Chondrocyte (in vitro differentiated cells): Measurements from ENCODE around the gene GPR146. TPM values are rescaled to one million over a fixed set of nuclear protein-coding genes. Genes with fewer than 3 reads are reported as not detected.

Source experiments
- DNase-seq: peaks from one replicate; pipeline ENCODE4 v3.0.0; 2021; ENCODE audit warnings: mixed read lengths, low spot score
- H3K27ac Mint-ChIP-seq: one replicate; pipeline ENCODE4 v1.8.0; 2021; ENCODE audit warnings: mild to moderate bottlenecking, moderate library complexity, mixed read lengths; ENCODE audit not compliant: unreplicated experiment
- H3K27me3 Mint-ChIP-seq: 2 replicates; pipeline ENCODE4 v1.8.0; 2021; ENCODE audit warnings: low read depth, mixed read lengths
- H3K36me3 Mint-ChIP-seq: 2 replicates; pipeline ENCODE4 v1.8.0; 2021; ENCODE audit warnings: low read depth, mixed read lengths
- H3K4me1 Mint-ChIP-seq: 2 replicates; pipeline ENCODE4 v1.8.0; 2021; ENCODE audit warnings: low read depth, mild to moderate bottlenecking, mixed read lengths
- H3K4me3 Mint-ChIP-seq: one replicate; pipeline ENCODE4 v1.8.0; 2021; ENCODE audit warnings: mild to moderate bottlenecking, moderate library complexity, mixed read lengths; ENCODE audit not compliant: unreplicated experiment
- H3K9me3 Mint-ChIP-seq: 2 replicates; pipeline ENCODE4 v1.8.0; 2021; ENCODE audit warnings: low read depth, mixed read lengths
- total RNA-seq: library from RNA; stranded (reverse); gene quantifications from 3 replicates; pipeline ENCODE4 v1.2.1, GENCODE V29; 2021
- TF ChIP-seq, protein P1 (sequence below): fragments of 200-600 bp; sonication (generic); IDR thresholded peaks from 2 replicates; pipeline ENCODE4 v1.5.0; 2021; ENCODE audit warnings: antibody characterized with exemption, mild to moderate bottlenecking, moderate library complexity

The GPR146 gene
- total RNA-seq, 1 donor from 2014 or later = 3.8 TPM

DNA sequence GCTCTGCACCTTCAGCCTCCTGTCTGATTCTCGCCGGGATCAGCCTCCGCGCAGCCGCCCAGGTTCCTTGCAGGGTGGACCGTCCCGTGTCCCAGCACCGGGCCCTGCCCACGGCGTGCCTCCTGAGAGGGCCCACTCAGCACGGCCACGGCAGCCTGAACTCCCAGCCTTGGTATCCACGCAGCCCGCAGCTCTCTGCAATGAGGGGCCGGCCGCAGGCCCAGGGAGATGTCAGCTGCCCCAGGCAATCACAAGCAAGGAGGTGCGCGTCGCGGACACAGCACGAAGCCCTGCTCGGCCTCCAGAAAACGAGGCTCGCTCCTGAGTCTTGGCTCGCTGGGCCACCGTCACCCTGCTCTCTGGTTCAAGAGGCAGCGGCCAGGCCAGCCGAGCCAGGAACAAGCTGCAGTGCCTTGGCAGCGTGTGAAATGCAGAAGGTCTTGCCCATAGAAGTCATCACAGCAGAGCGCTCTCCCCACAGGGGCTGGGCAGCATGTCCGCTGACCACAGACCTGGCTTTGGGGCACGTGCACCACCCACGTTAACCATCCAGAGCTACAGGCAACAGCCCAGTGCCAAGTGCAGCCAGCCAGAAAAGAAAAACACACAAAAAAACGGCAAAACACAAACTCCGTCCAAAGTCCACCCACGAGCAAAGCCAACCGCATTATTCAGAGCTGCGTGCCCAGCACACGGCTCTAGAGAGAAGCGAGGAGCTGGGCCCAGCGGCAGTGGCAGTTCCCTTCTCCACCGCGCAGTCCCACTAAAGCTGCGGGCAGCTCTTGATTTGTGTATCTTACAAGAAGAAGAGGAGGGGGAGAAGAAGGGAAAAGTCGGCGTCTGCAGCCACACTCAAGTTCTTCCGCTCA, 57.5 kb downstream of the GPR146 start:
- TF ChIP-seq, protein P1, sequence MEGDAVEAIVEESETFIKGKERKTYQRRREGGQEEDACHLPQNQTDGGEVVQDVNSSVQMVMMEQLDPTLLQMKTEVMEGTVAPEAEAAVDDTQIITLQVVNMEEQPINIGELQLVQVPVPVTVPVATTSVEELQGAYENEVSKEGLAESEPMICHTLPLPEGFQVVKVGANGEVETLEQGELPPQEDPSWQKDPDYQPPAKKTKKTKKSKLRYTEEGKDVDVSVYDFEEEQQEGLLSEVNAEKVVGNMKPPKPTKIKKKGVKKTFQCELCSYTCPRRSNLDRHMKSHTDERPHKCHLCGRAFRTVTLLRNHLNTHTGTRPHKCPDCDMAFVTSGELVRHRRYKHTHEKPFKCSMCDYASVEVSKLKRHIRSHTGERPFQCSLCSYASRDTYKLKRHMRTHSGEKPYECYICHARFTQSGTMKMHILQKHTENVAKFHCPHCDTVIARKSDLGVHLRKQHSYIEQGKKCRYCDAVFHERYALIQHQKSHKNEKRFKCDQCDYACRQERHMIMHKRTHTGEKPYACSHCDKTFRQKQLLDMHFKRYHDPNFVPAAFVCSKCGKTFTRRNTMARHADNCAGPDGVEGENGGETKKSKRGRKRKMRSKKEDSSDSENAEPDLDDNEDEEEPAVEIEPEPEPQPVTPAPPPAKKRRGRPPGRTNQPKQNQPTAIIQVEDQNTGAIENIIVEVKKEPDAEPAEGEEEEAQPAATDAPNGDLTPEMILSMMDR = no peak
- no peak for DNase-seq
- no peaks in the 10 kb centered on the region for H3K9me3 Mint-ChIP-seq
- no peak overlapping the region for H3K4me3 Mint-ChIP-seq
- no peaks in the 10 kb centered on the region for H3K27me3 Mint-ChIP-seq
- peaks cover 4% of the 10 kb centered on the region for H3K36me3 Mint-ChIP-seq
- H3K27ac Mint-ChIP-seq = no peak overlapping the region
- peaks cover 35% of the 10 kb centered on the region for H3K4me1 Mint-ChIP-seq

DNA sequence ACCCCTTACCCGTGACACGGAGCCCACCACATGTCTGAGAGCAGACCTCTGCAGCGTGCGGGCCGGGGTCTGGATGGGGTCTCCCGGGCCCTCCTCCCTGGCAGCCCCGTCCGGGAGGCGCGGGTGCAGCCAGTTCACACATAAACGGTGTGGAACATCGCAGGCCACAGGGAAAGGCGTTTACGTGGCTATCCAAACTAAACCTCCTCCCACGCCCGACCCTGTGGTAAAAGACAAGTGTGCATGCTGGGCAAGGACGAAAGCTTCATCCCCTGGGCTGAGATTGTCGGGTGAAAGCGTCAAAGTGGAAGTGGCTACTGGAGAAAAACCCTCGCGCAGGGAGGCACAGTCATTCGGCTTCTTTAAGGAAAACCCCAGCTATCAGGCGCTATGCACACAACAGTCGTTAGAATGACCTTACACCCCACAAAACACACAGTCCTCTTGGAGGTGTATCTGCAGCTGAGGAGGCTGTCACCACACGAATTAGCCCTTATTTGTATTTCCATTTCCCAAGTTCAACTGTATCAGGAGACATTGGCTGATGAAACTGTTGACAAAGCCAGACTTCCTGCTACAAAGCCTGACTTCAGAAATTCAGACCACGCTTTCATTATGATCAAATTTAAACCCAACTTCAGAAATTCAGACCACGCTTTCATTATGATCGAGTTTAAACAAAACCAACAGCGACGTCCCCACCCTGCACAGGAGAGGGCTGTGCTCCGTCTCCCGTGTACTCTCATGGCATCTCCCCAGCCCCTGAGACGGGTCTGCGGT, 58.9 kb downstream of the GPR146 start:
- no peaks in the 10 kb centered on the region for H3K27me3 Mint-ChIP-seq
- H3K27ac Mint-ChIP-seq = peak overlapping the region; percentile 49
- H3K9me3 Mint-ChIP-seq = no peaks in the 10 kb centered on the region
- peaks cover 35% of the 10 kb centered on the region for H3K4me1 Mint-ChIP-seq
- DNase-seq = peak; percentile 43
- no peak overlapping the region for H3K4me3 Mint-ChIP-seq
- no peaks in the 10 kb centered on the region for H3K36me3 Mint-ChIP-seq
- TF ChIP-seq, protein P1 = no peak

DNA sequence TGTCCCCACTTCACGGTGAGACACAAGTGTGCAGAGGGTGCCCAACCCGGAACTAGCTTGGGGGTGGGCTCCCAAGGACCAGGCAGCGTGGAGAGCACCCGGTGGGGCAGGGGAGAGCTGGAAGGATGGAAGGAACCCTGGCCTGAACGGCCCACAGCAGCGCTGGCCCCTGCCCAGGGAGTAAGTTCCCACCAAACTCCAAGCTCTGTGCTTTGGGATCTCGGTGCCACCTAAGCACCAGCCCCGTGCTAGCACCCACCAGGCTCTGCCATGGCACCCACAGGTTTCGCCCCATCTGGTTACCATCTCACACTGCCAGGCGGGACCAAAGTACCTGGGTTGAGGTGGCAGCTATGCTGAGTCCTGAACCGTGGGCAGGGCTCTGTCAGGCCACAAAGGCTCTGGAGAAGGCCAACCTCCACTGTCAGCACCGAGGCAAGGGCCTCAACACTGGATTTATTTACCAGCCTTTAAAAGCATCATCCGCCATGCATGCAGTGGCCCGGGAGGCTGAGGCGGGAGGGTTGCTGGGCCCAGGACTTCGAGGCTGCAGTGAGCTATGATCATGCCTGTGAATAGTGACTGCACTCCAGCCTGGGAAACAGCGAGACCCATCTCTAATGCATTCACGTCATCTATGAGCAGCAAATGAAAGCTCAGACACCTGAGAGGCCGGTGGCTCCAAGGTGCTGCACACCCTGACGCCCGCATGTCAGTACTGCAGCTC, 59.6 kb downstream of the GPR146 start:
- Mint-ChIP-seq H3K4me3 (no peak overlapping the region), H3K36me3 (no peaks in the 10 kb centered on the region), H3K27ac (peak overlapping the region; percentile 72), H3K27me3 (no peaks in the 10 kb centered on the region), H3K4me1 (peaks cover 35% of the 10 kb centered on the region), H3K9me3 (no peaks in the 10 kb centered on the region)
- TF ChIP-seq, protein P1 = no peak
- peak; percentile 77 for DNase-seq

DNA sequence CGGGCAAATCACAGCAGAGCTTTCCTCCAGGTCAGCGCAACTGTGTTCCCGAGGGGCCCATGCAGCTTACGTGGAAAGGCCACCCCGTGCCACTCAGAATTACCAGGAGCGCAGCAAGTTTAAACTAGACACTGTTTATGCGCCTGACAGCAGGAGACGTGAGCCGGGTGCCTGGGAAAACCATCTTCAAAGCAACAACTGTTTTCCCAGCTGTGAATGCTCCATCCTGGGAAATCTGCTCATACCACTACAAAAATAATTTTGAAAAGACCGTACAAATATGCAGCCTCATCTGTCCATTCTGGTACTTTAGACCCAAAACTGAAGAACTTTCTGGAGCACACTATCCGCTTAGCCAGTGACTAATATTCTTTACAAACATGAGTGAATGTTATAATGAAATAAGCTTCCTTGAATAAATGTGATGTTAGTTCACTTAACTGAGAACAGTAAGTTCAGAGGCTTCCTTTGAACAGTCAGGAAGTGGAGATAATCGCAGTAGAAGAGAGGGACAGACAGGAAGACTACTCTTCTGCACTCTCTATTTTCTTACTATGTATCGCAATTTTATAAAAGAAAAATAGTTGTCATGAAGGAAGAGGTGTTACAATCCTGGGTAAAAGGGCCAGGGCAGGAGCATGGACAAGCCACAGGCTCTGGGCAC, 60.3 kb downstream of the GPR146 start:
- Mint-ChIP-seq H3K36me3 (no peaks in the 10 kb centered on the region), H3K4me3 (no peak overlapping the region), H3K9me3 (no peaks in the 10 kb centered on the region), H3K27me3 (no peaks in the 10 kb centered on the region), H3K27ac (peak overlapping the region; percentile 72), H3K4me1 (peaks cover 35% of the 10 kb centered on the region)
- no peak for DNase-seq
- TF ChIP-seq, protein P1 = no peak
